ENCODE measurements around the gene IP6K2.

DNA sequence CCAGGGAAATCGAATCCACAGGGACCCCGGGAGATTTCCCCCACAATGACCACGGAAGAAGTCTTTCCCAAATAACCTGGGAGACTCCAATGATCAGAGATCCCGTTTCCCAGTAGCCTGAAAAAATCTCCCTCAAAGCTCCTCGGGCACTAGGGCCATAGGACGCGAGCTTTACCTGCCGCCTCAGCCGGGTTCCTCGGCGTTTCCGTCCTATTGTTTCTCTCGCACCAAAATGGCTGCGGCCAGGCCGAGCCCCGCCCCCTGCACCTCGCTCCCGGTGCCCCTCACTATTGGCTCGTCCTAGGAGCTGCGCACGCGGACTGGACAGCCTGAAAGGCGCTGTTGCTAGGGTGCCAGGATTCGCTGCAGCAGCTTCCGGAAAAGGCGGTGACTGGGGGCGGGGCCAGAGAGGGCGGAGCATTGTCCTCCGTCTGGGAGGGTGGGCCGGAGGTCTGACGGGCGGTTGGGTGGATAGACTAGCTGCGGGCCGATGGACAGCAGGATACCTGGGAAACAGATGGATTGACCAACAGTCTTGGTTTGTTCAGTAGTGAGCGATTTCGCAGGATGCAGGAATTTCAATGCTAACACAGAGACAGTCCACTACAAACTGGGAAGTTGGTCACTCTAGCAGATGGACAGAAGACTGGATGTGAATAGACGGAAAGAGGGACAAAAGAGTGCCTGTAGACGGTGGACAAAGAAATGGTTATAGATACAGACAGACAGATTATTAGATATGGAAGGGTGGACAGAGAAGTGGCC is at the start of gene IP6K2:
- TF ChIP-seq ZNF274 (IDR thresholded peaks at IDR 0.05; ENCODE audit: low read depth, low read length) (no peak), SUZ12 (IDR thresholded peaks at IDR 0.05; ENCODE audit: extremely low read depth, insufficient read depth, insufficient read length) (no peak)
